ENCODE measurements around the gene PAPOLB. TPM values are rescaled to one million over a fixed set of nuclear protein-coding genes. Genes with fewer than 3 reads are reported as not detected.

Gene PAPOLB
- total RNA-seq, 1 donor: 0.18 TPM

DNA sequence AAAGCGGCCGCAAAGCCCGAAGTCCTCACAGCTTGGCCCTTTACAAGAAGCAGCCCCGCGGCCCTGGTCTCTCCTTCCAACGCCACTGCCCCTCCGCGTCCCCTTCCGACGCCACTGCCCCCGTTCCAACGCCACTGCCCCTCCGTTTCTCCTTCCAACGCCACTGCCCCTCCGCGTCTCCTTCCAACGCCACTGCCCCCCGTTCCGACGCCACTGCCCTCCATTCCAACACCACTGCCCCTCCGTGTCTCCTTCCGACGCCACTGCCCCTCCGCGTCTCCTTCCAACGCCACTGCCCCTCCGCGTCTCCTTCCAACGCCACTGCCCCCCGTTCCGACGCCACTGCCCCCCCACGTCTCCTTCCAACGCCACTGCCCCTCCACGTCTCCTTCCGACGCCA, 53.3 kb downstream of the PAPOLB start:
- no peak for DNase-seq (ENCODE audit: low read depth)
- no peak overlapping the region for H3K4me3 ChIP-seq (ENCODE audit: low read depth, low read length)
- TF ChIP-seq, protein P1, sequence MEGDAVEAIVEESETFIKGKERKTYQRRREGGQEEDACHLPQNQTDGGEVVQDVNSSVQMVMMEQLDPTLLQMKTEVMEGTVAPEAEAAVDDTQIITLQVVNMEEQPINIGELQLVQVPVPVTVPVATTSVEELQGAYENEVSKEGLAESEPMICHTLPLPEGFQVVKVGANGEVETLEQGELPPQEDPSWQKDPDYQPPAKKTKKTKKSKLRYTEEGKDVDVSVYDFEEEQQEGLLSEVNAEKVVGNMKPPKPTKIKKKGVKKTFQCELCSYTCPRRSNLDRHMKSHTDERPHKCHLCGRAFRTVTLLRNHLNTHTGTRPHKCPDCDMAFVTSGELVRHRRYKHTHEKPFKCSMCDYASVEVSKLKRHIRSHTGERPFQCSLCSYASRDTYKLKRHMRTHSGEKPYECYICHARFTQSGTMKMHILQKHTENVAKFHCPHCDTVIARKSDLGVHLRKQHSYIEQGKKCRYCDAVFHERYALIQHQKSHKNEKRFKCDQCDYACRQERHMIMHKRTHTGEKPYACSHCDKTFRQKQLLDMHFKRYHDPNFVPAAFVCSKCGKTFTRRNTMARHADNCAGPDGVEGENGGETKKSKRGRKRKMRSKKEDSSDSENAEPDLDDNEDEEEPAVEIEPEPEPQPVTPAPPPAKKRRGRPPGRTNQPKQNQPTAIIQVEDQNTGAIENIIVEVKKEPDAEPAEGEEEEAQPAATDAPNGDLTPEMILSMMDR (IDR thresholded peaks at IDR 0.05; ENCODE audit: insufficient read depth, low read length): no peak

- TF ChIP-seq, protein P1 (IDR thresholded peaks at IDR 0.05; ENCODE audit: insufficient read depth, low read length): no peak
- no peak for DNase-seq (ENCODE audit: low read depth)
- no peak overlapping the region for H3K4me3 ChIP-seq (ENCODE audit: low read depth, low read length)
Measured at GRCh38 chr7:4808026-4808425, 53.8 kb downstream of the PAPOLB start.

Small RNA genes within 50 kb of the gene (small RNA-seq; reads per million reads assigned to genes)
- gene RF00019: not detected

Other genes starting within 250 kb of the PAPOLB start
- gene FOXK1, start 179.7 kb downstream of the PAPOLB start, total RNA-seq (ENCODE audit: low replicate concordance): 27.8 and 29.1 TPM in 2 replicates
- gene AP5Z1, start 86.4 kb downstream of the PAPOLB start, total RNA-seq (ENCODE audit: low replicate concordance): 33.9 and 35.5 TPM in 2 replicates
- 0.25 and 1.4 TPM in 2 replicates for gene RADIL, start 21.7 kb upstream of the PAPOLB start, total RNA-seq (ENCODE audit: low replicate concordance)
- gene MMD2, start 97.2 kb upstream of the PAPOLB start, total RNA-seq (ENCODE audit: low replicate concordance): not detected in 2 replicates
- gene RBAK, start 183.8 kb upstream of the PAPOLB start, total RNA-seq (ENCODE audit: low replicate concordance): 9.1 and 10.2 TPM in 2 replicates